ENCODE data around the gene TNFRSF4. TPM values are rescaled to one million over a fixed set of nuclear protein-coding genes. Genes with fewer than 3 reads are reported as not detected.

The TNFRSF4 gene
- total and polyA plus RNA-seq, 9 of the 15 experiments (the other 6 are each of a cell fraction or from before 2014, with no cell fraction given): 0.07 to 0.44 (median 0.19) TPM; not detected in 5

GRCh38 chr1:1231400-1232207, 17.7 kb upstream of the TNFRSF4 start, which contains the start of gene SDF4 (continued):
- TF ChIP-seq NELFE (IDR thresholded peaks at IDR 0.05; ENCODE audit: insufficient read depth, insufficient read length): no peak
- TF ChIP-seq RHOXF2B (CRISPR knock-in tag; conservative IDR thresholded peaks at IDR 0.05): 0 out of 2 replicates have a peak, but pooled peaks have one; percentile 36
- TF ChIP-seq RFX5 (IDR thresholded peaks at IDR 0.05; ENCODE audit: low read depth, low read length): no peak
- TF ChIP-seq HMGN3 (IDR thresholded peaks at IDR 0.05; ENCODE audit: borderline replicate concordance, extremely low read depth, insufficient read length, low read depth, low read length): peak; percentile 26
- no peak for TF ChIP-seq YBX1 (IDR thresholded peaks at IDR 0.05)
- peak; percentile 49; the same call in 1 of the 2 replicates for TF ChIP-seq ARID3B (CRISPR knock-in tag; IDR thresholded peaks at IDR 0.05; ENCODE audit: borderline replicate concordance)
- peak; percentile 96 for TF ChIP-seq PHF8 (IDR thresholded peaks at IDR 0.05; ENCODE audit: borderline replicate concordance, low read length)
- no peak for TF ChIP-seq SRSF7 (optimal IDR thresholded peaks at IDR 0.05; ENCODE audit: low read depth, low read length)
- no peak for TF ChIP-seq ZNF316 (IDR thresholded peaks at IDR 0.05)
- TF ChIP-seq CREB5 (CRISPR knock-in tag; IDR thresholded peaks at IDR 0.05): no peak
- TF ChIP-seq MAFK (IDR thresholded peaks at IDR 0.05; ENCODE audit: low read length): no peak
- TF ChIP-seq KLF1 (tag; IDR thresholded peaks at IDR 0.05): peak; percentile 47; the same call in 1 of the 2 replicates
- no peak for TF ChIP-seq POLR3G (IDR thresholded peaks at IDR 0.05; ENCODE audit: extremely low read depth, insufficient read length, insufficient replicate concordance)
- peak; percentile 87 for TF ChIP-seq NR2C1 (IDR thresholded peaks at IDR 0.05)
- peak; percentile 93 for TF ChIP-seq NR2C1 (tag; IDR thresholded peaks at IDR 0.05)
- TF ChIP-seq GTF2B (IDR thresholded peaks at IDR 0.05; ENCODE audit: extremely low read depth, insufficient read length): no peak
- TF ChIP-seq E2F5 (CRISPR knock-in tag; IDR thresholded peaks at IDR 0.05): no peak
- no peak for TF ChIP-seq ZNF644 (tag; IDR thresholded peaks at IDR 0.05; ENCODE audit: low read depth)
- TF ChIP-seq DLX4 (CRISPR knock-in tag; IDR thresholded peaks at IDR 0.05): no peak
- TF ChIP-seq DDX20 (tag; IDR thresholded peaks at IDR 0.05; ENCODE audit: low read depth): no peak
- no peak for TF ChIP-seq BRCA1 (IDR thresholded peaks at IDR 0.05)
- no peak for TF ChIP-seq BRCA1 (CRISPR knock-in tag; IDR thresholded peaks at IDR 0.05)
- peak; percentile 72 for TF ChIP-seq POU5F1 (IDR thresholded peaks at IDR 0.05; ENCODE audit: borderline replicate concordance, low read depth, low read length, partially characterized antibody)
- no peak for TF ChIP-seq TSC22D4 (tag; IDR thresholded peaks at IDR 0.05)
- no peak for TF ChIP-seq RBM15 (IDR thresholded peaks at IDR 0.05; ENCODE audit: insufficient read depth, low read length)

Measured in K562 (cell line).